Keratinocyte (primary cell): ENCODE data around the gene SRP54.

ENCODE experiments used
- EZH2 ChIP-seq: IDR thresholded peaks from one replicate; pipeline ENCODE4 v1.6.1; 2012; ENCODE audit warnings: inconsistent platforms, mild to moderate bottlenecking, low read length, moderate library complexity
- TF ChIP-seq, protein P1 (sequence below), 3 experiments: IDR thresholded peaks in 1 of 3; conservative IDR thresholded peaks in 1 of 3; optimal IDR thresholded peaks in 1 of 3; 2 replicates in 2 of 3; 3 replicates in 1 of 3; pipeline versions ENCODE3 to v1.5.1; 2011; ENCODE audit warnings: low read length in 3 of 3, mild to moderate bottlenecking in 3 of 3, moderate library complexity in 2 of 3, control low read depth in 1 of 3, inconsistent platforms in 1 of 3; ENCODE audit not compliant: insufficient read depth in 2 of 3; ENCODE audit errors: extremely low read depth in 1 of 3

- TF ChIP-seq, protein P1, sequence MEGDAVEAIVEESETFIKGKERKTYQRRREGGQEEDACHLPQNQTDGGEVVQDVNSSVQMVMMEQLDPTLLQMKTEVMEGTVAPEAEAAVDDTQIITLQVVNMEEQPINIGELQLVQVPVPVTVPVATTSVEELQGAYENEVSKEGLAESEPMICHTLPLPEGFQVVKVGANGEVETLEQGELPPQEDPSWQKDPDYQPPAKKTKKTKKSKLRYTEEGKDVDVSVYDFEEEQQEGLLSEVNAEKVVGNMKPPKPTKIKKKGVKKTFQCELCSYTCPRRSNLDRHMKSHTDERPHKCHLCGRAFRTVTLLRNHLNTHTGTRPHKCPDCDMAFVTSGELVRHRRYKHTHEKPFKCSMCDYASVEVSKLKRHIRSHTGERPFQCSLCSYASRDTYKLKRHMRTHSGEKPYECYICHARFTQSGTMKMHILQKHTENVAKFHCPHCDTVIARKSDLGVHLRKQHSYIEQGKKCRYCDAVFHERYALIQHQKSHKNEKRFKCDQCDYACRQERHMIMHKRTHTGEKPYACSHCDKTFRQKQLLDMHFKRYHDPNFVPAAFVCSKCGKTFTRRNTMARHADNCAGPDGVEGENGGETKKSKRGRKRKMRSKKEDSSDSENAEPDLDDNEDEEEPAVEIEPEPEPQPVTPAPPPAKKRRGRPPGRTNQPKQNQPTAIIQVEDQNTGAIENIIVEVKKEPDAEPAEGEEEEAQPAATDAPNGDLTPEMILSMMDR (optimal IDR thresholded peaks at IDR 0.05 in 1 of 3, IDR thresholded peaks at IDR 0.05 in 1 of 3, conservative IDR thresholded peaks at IDR 0.05 in 1 of 3; ENCODE audit: extremely low read depth in 1 of 3, insufficient read depth in 2 of 3, low read length in 3 of 3): no peak
- TF ChIP-seq EZH2: no peak
These were observed 33.8 kb downstream of the SRP54 start for GRCh38 chr14:35016568-35016967.
